ENCODE results near the gene HAGH. TPM values are rescaled to one million over a fixed set of nuclear protein-coding genes. Genes with fewer than 3 reads are reported as not detected.
A peak's percentile ranks its signal among the peaks of the same experiment; 100 is the strongest.

The HAGH gene
- total RNA-seq, 1 donor from 2014 or later: 31.1 TPM

- TF ChIP-seq CTCF (conservative IDR thresholded peaks at IDR 0.05): no peak
- peaks cover 22% of the 10 kb centered on the region for H3K4me1 Mint-ChIP-seq
Observed at GRCh38 chr16:1782408-1783264, 44.0 kb downstream of the HAGH start, which contains the start of the genes NUBP2 and SPSB3. TSS of gene NUBP2 (plus strand) at chr16:1782960. CDS start at chr16:1783021, 61 bp downstream. TSS of gene SPSB3 (minus strand) at chr16:1782571. CDS start at chr16:1781483, 1,088 bp downstream.

GRCh38 chr16:1781758-1782407, 44.7 kb downstream of the HAGH start:
- peaks cover 5% of the 10 kb centered on the region for H3K36me3 Mint-ChIP-seq (ENCODE audit: low read depth)
- H3K27ac Mint-ChIP-seq (ENCODE audit: unreplicated experiment): peak overlapping the region; percentile 67
- TF ChIP-seq CTCF (conservative IDR thresholded peaks at IDR 0.05): peak; percentile 43
- no peak for DNase-seq (ENCODE audit: low read depth, low spot score)
- peaks cover 22% of the 10 kb centered on the region for H3K4me1 Mint-ChIP-seq
- H3K27me3 Mint-ChIP-seq (ENCODE audit: low read depth): peaks cover 4% of the 10 kb centered on the region
- peak overlapping the region; percentile 88 for H3K4me3 Mint-ChIP-seq
- no peaks in the 10 kb centered on the region for H3K9me3 Mint-ChIP-seq

More at GRCh38 chr16:1782408-1783264, 44.0 kb downstream of the HAGH start, which contains the start of the genes NUBP2 and SPSB3:
- Mint-ChIP-seq H3K27me3 (ENCODE audit: low read depth) (peaks cover 4% of the 10 kb centered on the region), H3K36me3 (ENCODE audit: low read depth) (peaks cover 5% of the 10 kb centered on the region), H3K9me3 (no peaks in the 10 kb centered on the region), H3K4me3 (peak within 1 kb of the TSS; percentile 97), H3K27ac (ENCODE audit: unreplicated experiment) (peak within 1 kb of the TSS; percentile 92)
- peak; percentile 95 for DNase-seq (ENCODE audit: low read depth, low spot score)

GRCh38 chr16:1781254-1781653, 45.4 kb downstream of the HAGH start:
- no peak for TF ChIP-seq CTCF (conservative IDR thresholded peaks at IDR 0.05)
- no peaks in the 10 kb centered on the region for H3K9me3 Mint-ChIP-seq
- H3K4me3 Mint-ChIP-seq: peak overlapping the region; percentile 88
- H3K27me3 Mint-ChIP-seq (ENCODE audit: low read depth): peaks cover 4% of the 10 kb centered on the region
- H3K27ac Mint-ChIP-seq (ENCODE audit: unreplicated experiment): peak overlapping the region; percentile 67
- H3K4me1 Mint-ChIP-seq: peaks cover 22% of the 10 kb centered on the region
- no peak for DNase-seq (ENCODE audit: low read depth, low spot score)
- peaks cover 5% of the 10 kb centered on the region for H3K36me3 Mint-ChIP-seq (ENCODE audit: low read depth)

- no peak overlapping the region for H3K27ac Mint-ChIP-seq (ENCODE audit: unreplicated experiment)
Observed at GRCh38 chr16:1780677-1781072, 46.0 kb downstream of the HAGH start.

More at GRCh38 chr16:1780677-1781072, 46.0 kb downstream of the HAGH start:
- no peaks in the 10 kb centered on the region for H3K9me3 Mint-ChIP-seq
- peak overlapping the region; percentile 88 for H3K4me3 Mint-ChIP-seq
- DNase-seq (ENCODE audit: low read depth, low spot score): no peak
- peaks cover 22% of the 10 kb centered on the region for H3K4me1 Mint-ChIP-seq
- peaks cover 4% of the 10 kb centered on the region for H3K27me3 Mint-ChIP-seq (ENCODE audit: low read depth)
- no peak for TF ChIP-seq CTCF (conservative IDR thresholded peaks at IDR 0.05)
- H3K36me3 Mint-ChIP-seq (ENCODE audit: low read depth): peaks cover 5% of the 10 kb centered on the region
